SKM-1 (cell line): Measurements from ENCODE around the gene FADD.
"Not testable (repeated sequence)": the region's sequence is repeated elsewhere in the genome, so short reads cannot be mapped to it uniquely, and the experiment has no call there.

Experiments
- DNase-seq: peaks from one replicate; lab custom pipeline; 2025; ENCODE audit not compliant: unreplicated experiment; lab: John Stamatoyannopoulos, UW

The FADD gene

GRCh38 chr11:70203751-70204465 is 812 bp downstream of the FADD start:
- peak; percentile 34 for DNase-seq

GRCh38 chr11:70204466-70204799 is 1.3 kb downstream of the FADD start:
- no peak for DNase-seq

- DNase-seq, result no peak
Observed at GRCh38 chr11:70205049-70205725, 2.1 kb downstream of the FADD start.

- no peak for DNase-seq
Observed at GRCh38 chr11:70205766-70206165, 2.7 kb downstream of the FADD start.

DNA sequence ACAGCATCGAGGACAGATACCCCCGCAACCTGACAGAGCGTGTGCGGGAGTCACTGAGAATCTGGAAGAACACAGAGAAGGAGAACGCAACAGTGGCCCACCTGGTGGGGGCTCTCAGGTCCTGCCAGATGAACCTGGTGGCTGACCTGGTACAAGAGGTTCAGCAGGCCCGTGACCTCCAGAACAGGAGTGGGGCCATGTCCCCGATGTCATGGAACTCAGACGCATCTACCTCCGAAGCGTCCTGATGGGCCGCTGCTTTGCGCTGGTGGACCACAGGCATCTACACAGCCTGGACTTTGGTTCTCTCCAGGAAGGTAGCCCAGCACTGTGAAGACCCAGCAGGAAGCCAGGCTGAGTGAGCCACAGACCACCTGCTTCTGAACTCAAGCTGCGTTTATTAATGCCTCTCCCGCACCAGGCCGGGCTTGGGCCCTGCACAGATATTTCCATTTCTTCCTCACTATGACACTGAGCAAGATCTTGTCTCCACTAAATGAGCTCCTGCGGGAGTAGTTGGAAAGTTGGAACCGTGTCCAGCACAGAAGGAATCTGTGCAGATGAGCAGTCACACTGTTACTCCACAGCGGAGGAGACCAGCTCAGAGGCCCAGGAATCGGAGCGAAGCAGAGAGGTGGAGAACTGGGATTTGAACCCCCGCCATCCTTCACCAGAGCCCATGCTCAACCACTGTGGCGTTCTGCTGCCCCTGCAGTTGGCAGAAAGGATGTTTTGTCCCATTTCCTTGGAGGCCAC is 3.3 kb downstream of the FADD start:
- DNase-seq, result no peak

DNA sequence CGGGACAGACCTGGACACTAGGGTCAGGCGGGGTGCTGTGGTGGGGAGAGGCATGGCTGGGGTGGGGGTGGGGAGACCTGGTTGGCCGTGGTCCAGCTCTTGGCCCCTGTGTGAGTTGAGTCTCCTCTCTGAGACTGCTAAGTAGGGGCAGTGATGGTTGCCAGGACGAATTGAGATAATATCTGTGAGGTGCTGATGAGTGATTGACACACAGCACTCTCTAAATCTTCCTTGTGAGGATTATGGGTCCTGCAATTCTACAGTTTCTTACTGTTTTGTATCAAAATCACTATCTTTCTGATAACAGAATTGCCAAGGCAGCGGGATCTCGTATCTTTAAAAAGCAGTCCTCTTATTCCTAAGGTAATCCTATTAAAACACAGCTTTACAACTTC is 3.9 kb downstream of the FADD start:
- no peak for DNase-seq

GRCh38 chr11:70207531-70208131 is 4.5 kb downstream of the FADD start:
- no peak for DNase-seq

DNA sequence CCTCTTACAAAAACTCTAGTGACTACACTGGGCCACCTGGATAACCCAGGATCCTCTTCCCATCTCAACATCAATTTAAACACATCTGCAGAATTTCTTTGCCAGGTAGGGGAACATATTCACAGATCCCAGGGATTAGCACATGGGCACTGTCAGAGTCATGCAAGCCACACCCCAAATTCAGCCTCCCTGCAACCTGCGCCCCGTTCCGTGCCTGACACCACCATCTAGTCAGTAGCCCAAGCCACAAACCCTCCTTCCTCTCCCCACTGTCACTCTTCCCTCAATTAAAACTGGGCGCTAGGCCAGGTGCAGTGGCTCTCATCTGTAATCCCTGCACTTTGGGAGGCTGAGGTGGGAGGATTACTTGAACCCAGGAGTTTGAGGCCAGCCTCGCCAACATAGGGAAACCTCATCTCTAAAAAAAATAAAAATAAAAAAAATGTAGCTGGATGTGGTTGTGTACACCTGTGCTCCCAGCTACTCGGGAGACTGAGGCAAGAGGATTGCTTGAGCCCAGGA is 6.4 kb downstream of the FADD start:
- DNase-seq, result no peak

DNA sequence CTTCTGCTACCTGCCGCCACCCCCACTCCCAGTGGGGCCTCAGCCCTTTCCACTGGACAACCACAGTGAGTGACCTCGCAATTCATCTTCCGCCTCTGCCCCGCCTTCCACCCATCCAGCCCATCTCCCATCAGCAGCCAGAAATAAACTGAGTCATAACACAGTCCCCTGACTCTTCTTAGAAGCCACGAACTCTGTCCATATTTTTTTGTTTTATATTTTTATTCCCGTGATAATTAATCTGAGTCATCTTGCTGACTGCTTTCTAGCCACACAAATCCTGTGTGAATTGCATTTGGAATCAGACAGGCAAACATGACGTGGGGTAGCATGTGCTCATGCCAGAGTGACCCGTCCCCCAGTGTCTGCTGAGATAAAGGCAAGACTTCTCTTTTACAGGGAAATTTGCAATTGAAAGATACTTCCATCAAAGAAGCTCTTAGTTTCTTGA is 7.0 kb downstream of the FADD start:
- no peak for DNase-seq

DNA sequence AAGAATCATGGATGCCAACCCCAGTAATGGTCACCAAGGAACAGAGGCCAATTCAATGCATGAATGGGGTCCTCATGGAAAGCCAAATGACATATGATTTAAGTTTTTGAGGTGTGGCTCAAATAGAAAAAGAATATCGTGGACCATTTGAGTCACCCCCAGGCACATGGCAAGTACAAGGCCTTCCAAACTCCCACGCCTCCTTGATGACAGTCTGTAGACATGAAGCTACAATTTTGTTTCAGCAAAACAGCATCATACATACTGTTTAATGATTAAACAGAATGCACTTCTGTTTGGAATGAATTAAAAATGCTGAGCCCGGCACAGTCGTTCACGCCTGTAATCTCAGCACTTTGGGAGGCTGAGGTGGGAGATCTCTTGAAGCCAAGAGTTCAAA is 7.4 kb downstream of the FADD start:
- DNase-seq, result no peak

GRCh38 chr11:70212227-70212811 is 9.2 kb downstream of the FADD start:
- no peak for DNase-seq

GRCh38 chr11:70217388-70217787 is 14.3 kb downstream of the FADD start:
- DNase-seq, result not testable (repeated sequence)

DNA sequence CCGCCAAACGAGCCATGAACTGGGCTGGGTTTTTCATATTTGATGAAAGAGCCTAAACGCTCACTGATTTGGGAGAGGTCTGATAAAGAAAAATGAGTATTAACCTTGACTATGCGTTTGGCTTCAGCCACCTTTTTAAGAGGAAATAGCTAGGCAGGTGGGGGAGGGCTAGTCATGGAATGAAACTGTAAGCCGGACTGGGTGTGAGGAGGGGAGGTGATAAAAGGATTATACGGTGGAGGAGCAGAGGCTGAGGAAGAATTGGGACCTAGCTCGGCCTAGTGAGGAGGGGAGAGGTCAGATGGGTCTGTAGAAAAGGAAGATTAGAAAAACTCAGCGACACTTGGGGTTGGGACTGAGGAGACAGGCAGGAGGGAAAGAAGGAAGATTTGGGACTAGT is 15.0 kb downstream of the FADD start:
- not testable (repeated sequence) for DNase-seq

- DNase-seq, result peak; percentile 70
Observed at GRCh38 chr11:70220136-70220535, 17.0 kb downstream of the FADD start.

- no peak for DNase-seq
Observed at GRCh38 chr11:70220920-70221319, 17.8 kb downstream of the FADD start.

DNA sequence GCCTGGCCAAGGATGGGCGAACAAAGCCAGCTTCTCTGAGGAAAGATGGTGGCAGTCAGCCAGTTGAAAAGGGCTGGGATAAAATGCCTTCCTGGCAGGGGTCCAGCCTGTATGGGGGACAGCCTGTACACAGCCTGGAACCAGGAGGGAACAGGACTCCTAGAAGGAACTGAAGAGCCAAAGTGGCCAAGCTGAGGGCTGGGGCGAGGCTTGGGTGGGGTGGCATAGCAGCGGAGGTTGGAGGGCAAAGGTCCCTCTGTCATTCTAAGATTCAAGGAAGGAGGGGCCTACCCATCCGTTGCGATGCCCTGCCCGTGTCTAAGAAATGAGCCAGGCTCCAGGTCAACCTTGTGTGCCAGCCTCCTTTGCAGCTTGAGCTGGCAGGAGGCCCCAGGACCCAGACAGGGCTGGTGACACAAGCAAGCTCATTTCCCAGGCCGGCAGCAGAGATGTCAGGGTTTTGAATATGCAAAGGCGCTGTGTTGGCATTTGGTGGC is 22.6 kb downstream of the FADD start:
- DNase-seq, result no peak

- no peak for DNase-seq
Observed at GRCh38 chr11:70226183-70226582, 23.1 kb downstream of the FADD start.

GRCh38 chr11:70226967-70227366 is 23.9 kb downstream of the FADD start:
- DNase-seq, result peak; percentile 17

DNA sequence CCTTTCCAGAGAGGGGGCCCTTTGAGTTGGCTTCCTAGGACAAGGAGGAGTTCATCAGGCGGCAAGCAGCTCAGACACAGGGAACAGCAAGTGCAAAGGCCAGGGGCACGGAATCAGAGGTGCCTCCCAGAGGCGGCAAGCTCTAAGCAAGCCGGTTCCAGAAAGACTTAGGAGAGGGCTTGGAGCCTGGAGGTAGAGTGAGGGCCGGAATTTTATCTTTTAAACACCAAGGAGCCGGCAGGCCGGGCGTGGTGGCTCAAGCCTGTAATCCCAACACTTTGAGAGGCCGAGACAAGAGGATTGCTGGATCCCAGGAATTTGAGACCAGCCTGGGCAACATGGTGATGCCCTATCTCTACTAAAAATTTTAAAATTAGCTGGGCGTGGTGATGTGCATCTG is 26.6 kb downstream of the FADD start:
- DNase-seq, result no peak

DNA sequence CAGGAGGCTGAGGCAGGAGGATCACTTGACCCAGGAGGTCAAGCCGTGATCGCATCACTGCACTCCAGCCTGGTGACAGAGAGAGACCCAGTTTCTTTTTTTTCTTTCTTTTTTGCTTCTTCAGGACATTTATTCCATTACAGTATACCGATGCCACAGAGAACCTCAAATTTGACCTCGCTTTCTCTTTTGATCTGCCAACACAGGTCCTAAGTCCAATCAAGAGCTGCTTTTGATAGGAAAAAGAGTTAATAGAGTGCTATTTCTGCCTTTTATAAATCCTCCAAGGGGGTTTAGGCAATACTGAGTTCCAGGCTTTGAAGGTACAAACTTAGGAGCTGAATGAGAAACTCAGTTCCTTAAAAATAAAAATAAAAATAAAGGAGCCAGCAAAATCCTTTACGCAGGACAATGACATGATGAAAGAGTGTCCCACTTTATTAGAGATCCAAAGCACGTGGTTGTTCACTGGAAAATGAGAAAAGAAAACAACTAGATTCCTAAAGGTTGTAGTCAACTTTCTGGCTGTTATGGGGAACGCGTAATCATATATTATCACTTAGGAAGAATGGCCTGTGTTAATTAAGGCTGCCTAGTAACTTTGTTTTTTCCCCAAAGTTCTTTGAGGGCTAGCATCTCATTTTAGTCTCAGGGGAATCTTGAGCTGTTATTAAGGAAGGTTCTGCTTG is 27.2 kb downstream of the FADD start:
- DNase-seq, result no peak
